T1000 (cell line): ENCODE data around the gene LY6G6D.

Experiments
- DNase-seq: peaks from one replicate; lab custom pipeline; 2025; ENCODE audit warnings: mixed read lengths; lab: John Stamatoyannopoulos, UW

Gene LY6G6D

GRCh38 chr6:31715022-31715958, at the start of gene LY6G6D:
Gene LY6G6D (plus strand): TSS chr6:31715348. CDS start chr6:31715356, 8 bp downstream.
- DNase-seq: no peak

GRCh38 chr6:31665501-31666336, 49.4 kb upstream of the LY6G6D start, which contains the start of gene CSNK2B:
Gene CSNK2B (plus strand): TSS chr6:31666080. CDS start chr6:31666832, 752 bp downstream.
- peak; percentile 94 for DNase-seq

- DNase-seq: no peak
Measured at GRCh38 chr6:31666337-31666965, 48.7 kb upstream of the LY6G6D start.

GRCh38 chr6:31669676-31670075, 45.5 kb upstream of the LY6G6D start, which contains the start of gene LY6G5B:
Gene LY6G5B (plus strand): TSS chr6:31669976. CDS start chr6:31670951, 975 bp downstream.
- no peak for DNase-seq

GRCh38 chr6:31676322-31676903, 38.7 kb upstream of the LY6G6D start:
- no peak for DNase-seq

- DNase-seq: no peak
Measured at GRCh38 chr6:31676904-31677303, 38.2 kb upstream of the LY6G6D start.

- no peak for DNase-seq
Measured at GRCh38 chr6:31677955-31678354, 37.2 kb upstream of the LY6G6D start.

GRCh38 chr6:31680226-31681134, 34.7 kb upstream of the LY6G6D start, which contains the start of gene LY6G5C:
Gene LY6G5C (minus strand): TSS chr6:31681067. CDS start chr6:31680373, 694 bp downstream.
- DNase-seq: peak; percentile 78

GRCh38 chr6:31681135-31681671, 33.9 kb upstream of the LY6G6D start:
- DNase-seq: no peak

GRCh38 chr6:31683591-31683990, 31.6 kb upstream of the LY6G6D start:
- DNase-seq: no peak

GRCh38 chr6:31686483-31686882, 28.7 kb upstream of the LY6G6D start:
- no peak for DNase-seq

- DNase-seq: no peak
Measured at GRCh38 chr6:31687321-31687720, 27.8 kb upstream of the LY6G6D start.

GRCh38 chr6:31687860-31688693, 27.1 kb upstream of the LY6G6D start:
- DNase-seq: no peak

GRCh38 chr6:31689249-31690110, 25.7 kb upstream of the LY6G6D start:
- DNase-seq: no peak

- no peak for DNase-seq
Measured at GRCh38 chr6:31690231-31691077, 24.7 kb upstream of the LY6G6D start.

GRCh38 chr6:31691078-31691463, 24.1 kb upstream of the LY6G6D start:
- DNase-seq: no peak

GRCh38 chr6:31691564-31692108, 23.5 kb upstream of the LY6G6D start:
- no peak for DNase-seq
